Coronary artery (tissue), 2 donors: ENCODE results near the gene HAPLN2.
A peak's percentile ranks its signal among the peaks of the same experiment; 100 is the strongest.

ENCODE experiments used
- DNase-seq: peaks from one replicate; pipeline ENCODE4 v3.0.0-alpha.2; 2017; ENCODE audit warnings: low spot score
- H3K27ac ChIP-seq, 2 donors: fragments of 200-600 bp; sonication (generic); one replicate each; pipeline ENCODE4 v1.5.1; 2016 to 2019
- H3K4me3 ChIP-seq: fragments of 200-600 bp; sonication (generic); 2 replicates; pipeline ENCODE4 v1.5.1; 2016; ENCODE audit warnings: mild to moderate bottlenecking, moderate library complexity
- TF ChIP-seq, protein P1 (sequence below): fragments of 200-600 bp; sonication (generic); IDR thresholded peaks from one replicate; pipeline ENCODE4 v1.5.1; 2019; ENCODE audit warnings: antibody characterized with exemption

Gene HAPLN2

GRCh38 chr1:156618853-156619581, at the start of gene HAPLN2:
Gene HAPLN2 (plus strand): TSS chr1:156619415. CDS start chr1:156623491, 4,076 bp downstream.
- TF ChIP-seq, protein P1, sequence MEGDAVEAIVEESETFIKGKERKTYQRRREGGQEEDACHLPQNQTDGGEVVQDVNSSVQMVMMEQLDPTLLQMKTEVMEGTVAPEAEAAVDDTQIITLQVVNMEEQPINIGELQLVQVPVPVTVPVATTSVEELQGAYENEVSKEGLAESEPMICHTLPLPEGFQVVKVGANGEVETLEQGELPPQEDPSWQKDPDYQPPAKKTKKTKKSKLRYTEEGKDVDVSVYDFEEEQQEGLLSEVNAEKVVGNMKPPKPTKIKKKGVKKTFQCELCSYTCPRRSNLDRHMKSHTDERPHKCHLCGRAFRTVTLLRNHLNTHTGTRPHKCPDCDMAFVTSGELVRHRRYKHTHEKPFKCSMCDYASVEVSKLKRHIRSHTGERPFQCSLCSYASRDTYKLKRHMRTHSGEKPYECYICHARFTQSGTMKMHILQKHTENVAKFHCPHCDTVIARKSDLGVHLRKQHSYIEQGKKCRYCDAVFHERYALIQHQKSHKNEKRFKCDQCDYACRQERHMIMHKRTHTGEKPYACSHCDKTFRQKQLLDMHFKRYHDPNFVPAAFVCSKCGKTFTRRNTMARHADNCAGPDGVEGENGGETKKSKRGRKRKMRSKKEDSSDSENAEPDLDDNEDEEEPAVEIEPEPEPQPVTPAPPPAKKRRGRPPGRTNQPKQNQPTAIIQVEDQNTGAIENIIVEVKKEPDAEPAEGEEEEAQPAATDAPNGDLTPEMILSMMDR = no peak
- Histone ChIP-seq H3K4me3 (no peak within 1 kb of the TSS), H3K27ac (no peak within 1 kb of the TSS)
- DNase-seq = no peak

- Histone ChIP-seq H3K4me3 (no peak overlapping the region), H3K27ac (no peak overlapping the region)
- TF ChIP-seq, protein P1 = no peak
- no peak for DNase-seq
Measured at GRCh38 chr1:156571261-156571852, 47.9 kb upstream of the HAPLN2 start.

DNA sequence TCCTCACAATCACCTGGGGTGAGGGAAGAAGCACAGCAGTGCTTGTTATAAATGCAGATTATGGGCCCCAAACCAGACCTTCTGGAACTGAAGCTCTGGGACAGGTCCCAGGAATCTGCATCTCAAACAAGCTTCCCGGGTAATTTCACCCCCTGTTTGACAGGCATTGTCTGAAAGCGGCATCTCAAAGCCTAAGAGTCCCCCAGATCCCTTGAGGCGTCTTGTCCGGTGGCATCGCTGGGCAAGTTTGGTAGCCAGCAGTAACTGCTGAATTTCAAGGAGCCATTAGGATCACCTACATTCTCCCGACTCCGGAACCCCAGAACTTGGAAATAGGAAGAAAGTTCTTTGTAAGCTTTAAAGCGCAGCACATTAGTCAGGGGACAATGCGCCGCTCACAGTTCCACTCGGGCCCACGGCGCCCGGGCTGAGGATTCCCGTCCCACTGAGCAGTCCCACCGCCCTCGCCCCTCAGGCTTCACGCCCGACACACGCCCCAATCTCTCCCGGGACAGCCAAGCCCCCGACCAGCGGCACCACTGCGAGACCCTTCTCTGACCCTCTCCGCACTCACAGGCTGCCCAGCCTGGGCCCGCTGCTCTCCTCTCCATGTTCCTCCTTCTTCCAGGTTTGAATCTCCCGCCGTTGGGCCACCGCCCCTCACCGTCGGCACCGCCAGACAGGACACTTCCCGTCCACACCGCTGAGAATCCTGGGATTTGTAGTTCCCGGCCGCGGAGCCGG, 47.1 kb upstream of the HAPLN2 start, which contains the start of gene IQGAP3:
TSS of gene IQGAP3 (minus strand) at position 647 of the 744 bp plus-strand sequence. CDS start at position 611, 36 bp downstream.
- TF ChIP-seq, protein P1 = no peak
- H3K4me3 ChIP-seq = peak within 1 kb of the TSS; percentile 66
- no peak within 1 kb of the TSS for H3K27ac ChIP-seq
- peak; percentile 81 for DNase-seq

- H3K27ac ChIP-seq = no peak overlapping the region
- H3K4me3 ChIP-seq = peak overlapping the region; percentile 66
- DNase-seq = no peak
- TF ChIP-seq, protein P1 = no peak
Measured at GRCh38 chr1:156572663-156573018, 46.6 kb upstream of the HAPLN2 start.

- no peak overlapping the region for H3K27ac ChIP-seq
- TF ChIP-seq, protein P1 = no peak
- H3K4me3 ChIP-seq = no peak overlapping the region
- DNase-seq = no peak
Measured at GRCh38 chr1:156574039-156574633, 45.1 kb upstream of the HAPLN2 start.

GRCh38 chr1:156577550-156577949, 41.7 kb upstream of the HAPLN2 start:
- no peak overlapping the region for H3K4me3 ChIP-seq
- no peak overlapping the region for H3K27ac ChIP-seq
- DNase-seq = no peak
- TF ChIP-seq, protein P1 = no peak
